NCI-H1436 (cell line): ENCODE measurements around the gene NKD2.

Source experiments
- DNase-seq: peaks from one replicate; lab custom pipeline; 2025; lab: John Stamatoyannopoulos, UW

NKD2 gene

DNA sequence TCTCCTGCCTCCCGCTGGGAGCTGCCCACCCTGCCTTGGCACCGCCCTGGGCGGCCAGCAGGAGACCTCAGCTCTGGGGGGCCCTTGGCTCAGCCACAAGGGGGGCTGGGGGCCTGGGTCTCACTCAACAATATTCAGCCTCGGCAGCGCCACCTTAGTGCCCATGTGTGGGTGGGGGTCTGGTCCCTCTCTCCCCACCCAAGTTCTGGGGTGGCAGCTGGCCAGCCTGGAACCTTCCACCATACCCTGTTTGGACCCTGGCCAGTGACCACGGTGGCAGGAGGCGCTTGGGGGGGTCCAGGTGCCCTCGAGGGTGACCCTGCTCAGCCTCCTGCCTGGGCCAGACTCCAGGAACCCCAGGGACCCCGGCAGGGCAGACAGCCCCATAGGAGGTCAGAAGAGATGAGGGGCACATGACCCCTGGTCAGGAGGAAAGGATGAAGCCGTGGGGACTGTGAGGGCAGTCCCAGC, 22.2 kb downstream of the NKD2 start:
- DNase-seq = no peak

DNA sequence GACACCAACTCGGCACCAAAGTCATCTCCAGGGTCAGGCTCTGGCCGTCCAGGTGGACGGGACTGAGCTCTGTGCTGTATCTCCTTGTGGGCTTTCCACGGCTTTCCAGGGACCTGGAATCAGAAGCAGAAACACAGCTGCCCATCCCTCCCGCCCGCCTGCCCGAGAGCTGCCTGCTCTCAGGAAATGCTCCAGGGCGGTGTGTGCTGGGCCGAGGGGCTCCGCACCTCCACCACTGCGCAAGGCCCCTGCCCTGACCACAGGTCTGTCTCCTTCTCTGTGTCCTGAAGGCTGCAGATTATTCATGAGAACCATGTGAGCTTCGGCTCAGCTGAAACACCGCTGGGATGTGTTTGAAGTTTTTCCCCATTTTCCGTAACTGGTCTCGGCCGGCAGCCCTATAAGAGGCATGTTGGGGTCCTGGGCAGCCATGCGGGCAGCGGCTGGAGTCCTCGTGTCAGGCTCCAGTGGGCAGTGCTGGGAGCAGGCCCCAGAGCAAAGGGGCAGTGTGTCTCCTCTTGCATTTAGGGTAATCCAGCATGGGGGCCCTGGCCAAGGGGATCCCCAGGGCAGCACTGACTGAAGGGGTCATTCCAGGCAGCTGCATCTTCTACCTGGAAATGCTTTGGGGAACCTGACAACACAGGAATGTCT, 22.8 kb downstream of the NKD2 start:
- no peak for DNase-seq

DNA sequence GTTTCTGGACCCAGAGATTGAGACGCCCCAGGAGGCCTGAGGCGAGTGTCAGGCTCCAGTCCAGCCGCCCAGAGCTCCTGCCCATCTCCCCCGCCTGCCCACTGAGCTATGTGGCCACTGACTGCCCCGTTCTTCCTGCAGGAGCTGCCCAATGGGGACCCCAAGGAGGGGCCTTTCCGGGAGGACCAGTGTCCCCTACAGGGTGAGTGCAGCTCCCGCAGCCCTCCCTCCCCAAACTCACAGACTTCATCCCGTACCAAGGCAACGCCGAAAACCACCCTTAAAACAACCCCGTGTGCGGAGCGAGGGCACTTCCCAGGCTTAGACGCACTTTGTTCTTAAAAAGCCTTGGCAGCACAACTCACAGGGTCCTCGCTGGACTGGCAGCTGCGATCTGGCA, 23.4 kb downstream of the NKD2 start:
- no peak for DNase-seq

DNA sequence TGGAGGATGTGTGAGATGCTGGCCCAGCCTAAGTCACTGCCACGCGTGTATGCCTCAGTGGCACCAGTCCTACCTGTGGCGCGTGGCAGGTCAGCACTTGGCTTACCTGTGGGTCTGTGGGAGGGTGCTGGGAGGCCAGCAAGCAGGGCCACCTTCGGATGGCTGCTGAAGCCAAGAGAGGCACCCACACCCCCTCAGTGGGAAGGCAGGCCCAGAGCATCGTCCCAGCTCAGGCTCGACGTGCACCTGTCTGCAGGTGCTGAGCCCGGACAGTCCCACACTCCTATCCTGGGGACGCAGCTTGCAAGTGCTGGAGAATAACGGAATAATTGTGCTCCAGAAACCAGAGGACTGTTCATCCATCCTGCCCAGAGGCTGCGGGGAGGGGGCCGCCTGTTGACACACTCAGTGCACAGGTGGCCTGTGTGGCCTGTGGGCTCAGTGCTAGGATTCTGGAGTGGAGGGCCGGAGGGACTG, 24.0 kb downstream of the NKD2 start:
- no peak for DNase-seq

DNA sequence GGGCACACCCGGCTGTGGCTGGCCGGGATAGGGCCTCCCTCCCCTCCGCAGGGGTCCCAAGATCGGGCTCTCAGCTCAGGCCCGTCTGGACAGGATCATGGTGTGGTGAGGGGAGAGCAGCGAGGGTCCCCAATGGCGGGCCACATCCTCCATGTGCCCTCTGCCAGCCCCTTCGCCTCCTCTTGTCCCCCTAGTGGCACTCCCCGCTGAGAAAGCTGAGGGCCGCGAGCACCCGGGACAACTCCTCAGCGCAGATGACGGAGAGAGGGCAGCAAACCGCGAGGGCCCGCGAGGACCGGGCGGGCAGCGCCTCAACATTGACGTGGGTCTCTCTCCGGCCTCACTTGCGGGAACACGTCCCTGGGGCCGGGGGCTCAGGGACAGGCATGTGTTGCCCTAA, 24.6 kb downstream of the NKD2 start:
- no peak for DNase-seq

DNA sequence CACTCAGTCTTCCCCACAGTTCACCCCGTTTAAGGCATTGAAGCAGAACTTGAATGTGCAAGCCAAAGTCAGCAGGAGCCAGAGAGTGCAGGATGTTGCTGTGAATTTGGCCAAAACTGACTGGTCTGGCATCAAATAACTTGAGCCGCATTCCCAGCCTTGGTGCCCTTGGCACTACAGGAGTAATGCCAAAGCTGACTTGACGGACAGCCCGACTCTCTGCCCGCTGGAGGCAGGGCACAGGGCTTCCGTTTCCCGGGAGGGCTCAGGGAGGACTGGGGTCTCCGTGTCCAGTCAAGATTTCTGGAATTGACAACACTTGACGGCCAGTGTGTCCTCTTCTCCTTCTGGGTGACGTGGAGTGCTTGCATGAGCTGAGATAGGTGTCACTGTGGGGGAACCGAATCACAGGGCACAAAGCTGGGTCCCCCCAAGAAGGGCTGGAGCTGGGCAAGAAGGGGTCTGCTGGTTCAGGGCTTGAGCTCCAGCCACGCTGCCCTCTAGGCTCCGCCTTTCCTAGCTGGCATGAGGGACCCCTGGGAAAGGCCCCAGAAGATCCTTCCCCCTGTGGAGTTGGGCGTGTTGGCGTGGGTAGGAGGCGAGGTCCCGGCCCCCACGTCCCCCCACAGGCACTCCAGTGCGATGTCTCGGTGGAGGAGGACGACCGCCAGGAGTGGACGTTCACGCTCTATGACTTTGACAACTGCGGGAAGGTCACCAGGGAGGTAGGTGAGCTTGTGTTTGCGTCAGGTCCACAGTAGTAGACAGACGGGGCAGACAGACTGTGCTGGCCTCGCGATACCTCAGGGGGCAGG, 25.2 kb downstream of the NKD2 start:
- no peak for DNase-seq

DNA sequence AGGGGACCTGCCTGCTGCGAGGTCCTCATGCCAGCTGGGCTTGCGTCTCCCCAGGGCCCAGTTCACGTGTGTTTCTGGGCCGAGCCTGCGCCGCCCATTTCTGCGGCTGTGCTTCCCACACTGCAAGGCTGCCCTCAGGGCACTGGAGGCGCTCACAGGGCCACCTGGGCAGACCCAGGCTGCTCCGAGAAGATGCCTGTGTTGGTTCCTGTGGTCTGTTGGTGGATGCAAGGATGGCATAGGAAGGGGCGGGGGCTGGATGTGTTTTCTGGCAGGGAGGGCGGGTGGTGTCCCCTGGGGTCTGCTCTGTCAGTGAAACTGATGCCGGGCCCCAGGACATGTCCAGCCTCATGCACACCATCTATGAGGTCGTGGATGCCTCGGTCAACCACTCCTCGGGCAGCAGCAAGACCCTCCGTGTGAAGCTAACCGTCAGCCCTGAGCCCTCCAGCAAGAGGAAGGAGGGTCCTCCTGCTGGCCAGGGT, 25.9 kb downstream of the NKD2 start:
- DNase-seq = no peak

DNA sequence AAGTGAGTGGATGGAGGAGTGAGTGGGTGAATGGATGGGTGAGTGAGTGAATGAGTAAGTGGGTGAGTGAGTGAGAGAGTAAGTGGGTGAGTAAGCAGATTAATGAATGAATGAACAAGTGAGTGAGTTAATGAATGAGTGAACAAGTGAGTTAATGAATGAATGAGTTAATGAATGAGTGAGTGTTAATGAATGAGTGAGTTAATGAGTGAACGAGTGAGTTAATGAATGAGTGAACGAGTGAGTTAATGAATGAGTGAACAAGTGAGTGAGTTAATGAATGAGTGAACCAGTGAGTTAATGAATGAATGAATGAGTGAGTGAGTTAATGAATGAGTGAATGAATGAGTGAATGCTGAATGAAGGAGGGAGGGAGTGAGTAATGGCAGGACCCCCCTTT, 26.4 kb downstream of the NKD2 start:
- DNase-seq = no peak

DNA sequence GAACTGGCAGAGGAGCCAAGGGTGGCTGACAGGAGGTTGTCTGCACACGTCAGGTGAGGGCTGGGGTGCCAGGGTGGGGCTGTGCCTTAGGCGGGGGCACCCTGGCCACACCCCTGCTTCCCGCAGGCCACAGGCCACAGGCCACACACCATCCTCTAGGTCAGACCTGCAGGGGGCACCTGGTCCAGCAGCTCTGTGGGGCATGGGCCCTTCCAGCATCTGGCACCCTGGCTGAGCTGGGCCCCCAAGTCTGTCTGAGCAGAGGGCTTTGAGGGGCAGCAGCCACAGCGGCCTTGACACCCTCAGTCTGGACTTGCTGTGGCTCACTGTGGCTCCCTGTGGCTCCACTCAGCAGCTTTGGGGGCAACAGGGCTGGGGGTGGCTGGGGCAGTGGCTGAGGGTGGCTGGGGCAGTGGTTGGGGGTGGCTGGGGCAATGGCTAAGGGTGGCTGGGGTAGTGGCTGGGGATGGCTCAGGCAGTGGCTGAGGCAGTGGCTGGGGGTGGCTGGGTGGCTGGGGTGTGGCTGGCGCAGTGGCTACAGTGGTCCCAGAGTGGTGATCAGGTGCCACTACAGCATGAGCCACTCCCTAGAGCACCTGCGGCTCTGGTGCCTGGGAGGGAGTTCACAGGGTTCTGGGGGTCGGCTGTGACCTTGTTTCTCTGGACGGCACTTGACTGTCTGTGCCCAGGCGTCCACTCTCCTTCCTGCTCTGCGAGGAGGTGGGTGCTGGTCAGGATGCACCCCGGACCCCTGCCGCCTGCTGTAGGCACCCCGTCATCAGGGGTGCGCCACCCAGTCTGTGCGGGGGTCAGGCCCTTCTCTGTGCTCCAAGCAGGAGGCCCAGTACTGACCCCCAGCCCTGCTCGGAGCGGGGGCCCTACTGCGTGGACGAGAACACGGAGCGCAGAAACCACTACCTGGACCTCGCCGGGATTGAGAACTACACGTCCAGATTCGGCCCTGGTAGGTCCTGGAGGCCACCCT, 27.1 kb downstream of the NKD2 start:
- no peak for DNase-seq

DNA sequence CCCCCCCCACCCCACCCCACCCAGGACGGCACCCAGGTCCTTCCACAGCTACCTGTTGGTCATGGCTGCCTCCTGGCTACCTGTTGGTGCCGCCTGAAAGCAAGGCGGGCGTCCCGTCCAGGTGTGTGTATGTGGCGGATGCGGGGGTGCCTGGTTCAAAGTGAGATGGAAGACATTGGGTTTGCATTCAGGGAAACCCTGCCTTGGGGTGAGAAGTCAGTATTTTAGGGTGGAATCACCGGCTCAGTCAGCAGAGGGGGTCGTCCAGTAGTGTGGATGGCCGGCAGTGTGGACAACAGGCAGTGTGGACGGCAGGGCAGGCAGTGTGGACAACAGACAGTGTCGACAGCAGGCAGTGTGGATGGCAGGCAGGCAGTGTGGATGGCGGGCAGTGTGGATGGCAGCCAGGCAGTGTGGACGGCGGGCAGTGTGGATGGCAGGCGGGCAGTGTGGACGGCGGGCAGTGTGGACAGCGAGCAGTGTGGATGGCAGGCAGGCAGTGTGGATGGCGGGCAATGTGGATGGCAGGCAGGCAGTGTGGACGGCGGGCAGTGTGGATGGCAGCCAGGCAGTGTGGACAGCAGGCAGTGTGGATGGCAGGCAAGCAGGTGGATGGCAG, 28.0 kb downstream of the NKD2 start:
- DNase-seq = no peak

DNA sequence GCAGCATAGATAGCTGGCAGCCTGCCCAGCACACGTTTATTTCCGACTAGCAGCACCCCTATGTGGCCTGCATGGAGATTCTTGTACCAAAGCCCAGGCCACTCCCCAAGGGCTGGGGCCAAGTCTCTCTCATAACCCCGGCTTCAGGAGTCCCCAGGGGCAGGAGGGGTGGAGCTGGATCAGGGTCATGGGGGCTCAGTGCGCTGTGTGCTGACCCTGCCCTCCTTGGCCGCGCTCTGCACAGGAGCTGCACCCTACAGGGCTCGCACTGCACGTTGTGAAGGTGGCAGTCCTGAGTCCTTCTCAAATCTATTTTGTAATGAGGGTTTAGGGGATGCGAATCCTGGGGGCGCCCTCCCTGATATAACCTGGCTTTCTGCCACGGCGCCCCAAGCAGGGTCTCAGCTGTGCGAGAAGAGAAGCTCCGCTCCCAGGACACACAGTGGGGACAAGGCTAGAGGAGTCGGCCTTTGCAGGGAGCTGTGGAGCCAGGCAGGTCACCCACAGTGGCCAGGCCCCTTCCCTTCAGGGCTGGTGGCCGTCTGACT, 28.6 kb downstream of the NKD2 start:
- DNase-seq = no peak

DNA sequence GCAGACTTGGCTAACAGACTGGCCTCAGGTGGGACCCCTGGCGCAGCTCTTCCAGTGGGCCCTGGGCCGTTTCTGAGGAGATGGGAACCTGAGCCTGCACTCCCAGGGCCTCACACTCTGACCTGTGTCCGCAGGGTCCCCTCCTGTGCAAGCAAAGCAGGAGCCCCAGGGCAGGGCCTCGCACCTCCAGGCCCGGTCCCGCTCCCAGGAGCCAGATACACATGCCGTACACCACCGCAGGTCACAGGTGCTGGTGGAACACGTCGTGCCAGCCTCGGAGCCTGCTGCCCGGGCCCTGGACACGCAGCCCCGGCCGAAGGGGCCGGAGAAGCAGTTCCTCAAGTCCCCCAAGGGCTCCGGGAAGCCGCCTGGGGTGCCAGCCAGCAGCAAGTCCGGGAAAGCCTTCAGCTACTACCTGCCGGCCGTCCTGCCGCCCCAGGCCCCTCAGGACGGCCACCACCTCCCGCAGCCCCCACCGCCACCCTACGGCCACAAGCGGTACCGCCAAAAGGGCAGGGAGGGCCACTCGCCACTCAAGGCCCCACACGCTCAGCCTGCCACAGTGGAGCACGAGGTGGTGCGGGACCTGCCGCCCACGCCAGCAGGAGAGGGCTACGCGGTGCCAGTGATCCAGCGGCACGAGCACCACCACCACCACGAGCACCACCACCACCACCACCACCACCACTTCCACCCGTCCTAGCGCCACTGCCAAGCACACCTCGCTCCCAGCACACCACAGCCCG, 29.2 kb downstream of the NKD2 start:
- DNase-seq = no peak

DNA sequence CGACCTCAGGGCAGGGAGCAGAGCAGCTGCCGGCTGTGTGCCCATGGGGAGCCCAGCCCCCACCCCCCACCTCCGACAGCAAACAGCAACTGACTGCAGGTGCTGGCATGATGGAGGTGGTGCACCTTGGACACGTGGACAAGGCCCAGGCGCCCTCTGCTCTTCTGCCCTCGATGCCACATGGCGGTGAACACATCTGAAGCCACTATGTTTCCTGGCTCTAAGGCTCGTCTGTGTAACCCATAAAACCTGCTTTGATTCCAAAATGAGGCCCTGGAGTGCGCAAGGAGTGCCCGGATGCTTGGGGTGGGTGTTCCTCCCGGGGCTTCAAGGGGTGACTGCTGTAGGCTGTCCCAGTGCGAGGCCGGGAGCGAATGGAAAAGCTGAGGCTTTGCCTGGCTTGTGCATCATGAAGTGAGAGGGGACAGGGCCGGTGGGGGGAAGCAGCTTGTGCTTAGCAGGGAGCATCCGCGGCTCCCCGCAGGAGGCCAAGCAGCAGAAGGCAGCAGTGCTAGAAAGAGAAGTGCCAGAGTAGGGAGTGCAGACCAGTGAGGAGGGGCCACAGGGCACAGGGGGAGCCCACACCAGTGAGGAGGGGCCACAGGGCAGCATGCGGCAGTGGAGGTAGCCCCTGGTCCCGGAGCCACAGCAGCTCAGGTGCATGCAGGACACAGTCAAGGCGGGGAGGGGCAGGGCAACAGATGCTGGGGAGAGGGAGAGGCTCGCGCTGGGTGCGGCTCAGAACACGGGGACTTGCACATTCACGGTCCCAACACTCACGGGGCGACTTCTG, 30.0 kb downstream of the NKD2 start:
- no peak for DNase-seq

DNA sequence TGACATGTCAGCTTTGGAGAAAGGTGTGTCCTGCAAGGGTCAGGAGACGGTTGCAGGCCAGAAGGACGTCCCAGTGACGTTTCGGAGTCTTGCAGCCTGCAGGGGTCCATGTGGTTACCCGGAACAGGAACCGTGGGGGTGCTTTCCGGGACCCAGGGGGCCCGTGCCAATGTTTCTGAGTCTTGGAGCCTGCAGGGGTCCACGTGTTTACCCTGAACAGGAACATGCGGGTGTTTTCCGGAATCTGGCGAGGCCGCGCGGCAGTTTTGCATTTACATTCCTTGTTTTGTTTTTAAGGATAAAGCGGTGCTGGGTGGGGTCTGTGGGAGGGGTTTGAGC, 30.6 kb downstream of the NKD2 start:
- DNase-seq = no peak

DNA sequence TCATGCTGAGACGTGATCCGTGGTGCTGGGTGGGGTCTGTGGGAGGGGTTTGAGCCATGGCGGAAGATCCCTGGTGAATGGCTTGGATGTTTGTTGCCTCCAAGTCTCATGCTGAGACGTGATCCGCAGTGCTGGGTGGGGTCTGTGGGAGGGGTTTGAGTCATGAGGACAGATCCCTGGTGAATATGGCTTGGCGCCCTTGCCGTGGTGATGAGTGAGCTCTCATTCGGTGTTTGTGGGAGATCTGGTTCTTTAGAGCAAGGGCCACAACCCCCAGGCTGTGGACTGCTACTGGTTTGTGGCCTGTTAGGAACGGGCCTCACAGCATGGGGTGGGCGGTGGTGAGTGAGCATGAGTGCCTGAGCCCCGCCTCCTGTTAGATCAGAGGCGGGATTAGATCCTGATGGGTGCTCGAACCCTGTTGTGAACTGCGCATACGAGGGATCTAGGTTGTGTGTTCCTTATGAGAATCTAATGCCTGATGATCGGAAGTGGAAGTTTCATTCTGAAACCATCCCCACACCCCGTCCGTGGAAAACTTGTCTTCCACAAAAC, 31.2 kb downstream of the NKD2 start:
- no peak for DNase-seq

DNA sequence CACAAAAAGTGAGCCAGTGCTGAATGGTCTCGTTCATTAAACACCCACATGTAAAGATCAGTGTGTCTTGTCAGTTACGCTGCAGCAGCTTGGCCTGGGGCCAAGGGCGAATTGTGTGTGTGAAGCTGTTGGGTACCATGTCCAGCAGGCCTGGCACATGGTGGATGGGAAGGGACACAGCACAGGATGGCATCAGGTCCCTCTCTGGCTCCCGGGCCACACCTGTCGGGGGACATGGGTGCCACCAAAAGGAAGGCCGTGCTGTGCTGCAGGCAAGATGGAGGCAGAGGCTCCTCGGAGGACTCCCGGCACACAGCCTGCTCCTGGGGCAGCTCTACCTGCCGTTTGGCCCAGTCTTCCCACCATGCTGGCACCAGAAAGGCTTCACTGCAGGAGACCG, 32.0 kb downstream of the NKD2 start:
- DNase-seq = no peak

DNA sequence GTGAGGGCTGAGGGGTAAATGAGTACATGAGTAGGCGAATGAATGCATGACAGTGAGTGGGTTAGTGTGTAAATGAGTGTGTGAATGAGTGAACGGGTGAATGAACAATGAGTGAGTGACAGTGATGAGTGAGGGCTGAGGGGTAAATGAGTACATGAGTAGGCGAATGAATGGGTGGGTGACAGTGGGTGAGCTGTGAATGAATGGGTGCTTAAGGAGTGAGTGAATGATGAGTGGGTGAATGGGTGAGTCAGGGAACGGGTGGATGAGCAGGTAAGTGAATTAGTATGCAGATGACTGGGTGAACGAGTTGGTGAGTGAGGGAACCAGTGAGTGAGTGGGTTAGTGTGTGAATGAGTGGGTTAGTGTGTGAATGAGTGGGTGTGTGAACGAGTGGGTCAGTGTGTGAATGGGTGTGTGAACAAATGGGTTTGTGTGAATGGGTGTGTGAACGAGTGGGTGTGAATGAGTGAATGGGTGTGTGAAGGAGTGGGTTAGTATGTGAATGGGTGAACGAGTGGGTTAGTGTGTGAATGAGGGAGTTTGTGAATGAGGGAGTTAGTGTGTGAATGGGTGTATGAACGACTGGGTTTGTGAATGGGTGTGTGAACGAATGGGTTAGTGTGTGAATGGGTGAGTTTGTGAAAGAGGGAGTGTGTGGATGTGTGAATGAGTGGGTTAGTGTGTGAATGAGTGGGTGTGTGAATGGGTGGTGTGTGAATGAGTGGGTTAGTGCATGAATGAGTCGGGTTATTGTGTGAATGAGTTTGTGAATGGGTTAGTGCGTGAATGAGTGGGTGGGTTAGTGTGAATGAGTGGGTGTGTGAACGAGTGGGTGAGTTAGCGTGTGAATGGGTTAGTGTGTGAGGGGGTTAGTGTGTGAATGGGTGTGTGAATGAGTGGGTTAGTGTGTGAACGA, 32.9 kb downstream of the NKD2 start:
- no peak for DNase-seq

DNA sequence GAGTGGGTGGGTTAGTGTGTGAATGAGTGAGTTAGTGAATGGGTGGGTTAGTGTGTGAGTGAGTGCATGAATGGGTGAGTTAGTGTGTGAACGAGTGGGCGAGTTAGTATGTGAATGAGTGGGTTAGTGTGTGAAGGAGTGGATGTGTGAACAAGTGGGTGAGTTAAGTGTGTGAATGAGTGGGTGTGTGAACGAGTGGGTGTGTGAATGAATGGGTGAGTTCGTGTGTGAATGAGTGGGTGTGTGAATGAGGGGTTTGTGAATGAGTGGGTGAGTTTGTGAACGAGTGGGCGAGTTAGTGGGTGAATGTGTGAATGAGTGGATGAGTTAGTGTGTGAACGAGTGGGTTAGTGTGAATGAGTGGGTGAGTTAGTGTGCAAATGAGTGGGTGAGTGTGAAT, 34.0 kb downstream of the NKD2 start:
- DNase-seq = no peak

DNA sequence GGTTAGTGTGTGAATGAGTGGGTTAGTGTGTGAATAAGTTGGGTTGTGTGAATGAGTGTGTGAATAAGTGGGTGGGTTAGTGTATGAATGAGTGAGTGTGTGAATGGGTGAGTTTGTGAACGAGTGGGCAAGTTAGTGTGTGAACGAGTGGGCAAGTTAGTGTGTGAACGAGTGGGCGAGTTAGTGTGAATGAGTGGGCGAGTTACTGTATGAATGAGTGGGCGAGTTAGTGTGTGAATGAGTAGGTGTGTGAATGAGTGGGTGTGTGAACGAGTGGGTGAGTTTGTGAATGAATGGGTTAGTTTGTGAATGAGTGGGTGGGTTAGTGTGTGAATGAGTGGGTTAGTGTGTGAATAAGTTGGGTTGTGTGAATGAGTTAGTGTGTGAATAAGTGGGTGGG, 34.7 kb downstream of the NKD2 start:
- DNase-seq = no peak
